Keratinocyte (primary cell): ENCODE measurements around the gene NT5DC2. TPM values are rescaled to one million over a fixed set of nuclear protein-coding genes. Genes with fewer than 3 reads are reported as not detected.

Experiments
- DNase-seq: peaks from one replicate; pipeline ENCODE4 v3.0.0-alpha.2; 2011; ENCODE audit warnings: low read depth, missing footprints, low spot score
- FAIRE-seq: peaks from 2 replicates; lab custom pipeline; 2011; peaks lifted over from hg19 to GRCh38; lab: Jason Lieb, UNC
- H2AFZ ChIP-seq: 2 replicates; pipeline ENCODE4 v1.6.0; 2012; ENCODE audit warnings: low read length, control low read depth, inconsistent platforms; ENCODE audit not compliant: control insufficient read depth
- H3K27ac ChIP-seq: 2 replicates; pipeline ENCODE4 v1.5.1; 2011; ENCODE audit warnings: low read length; ENCODE audit not compliant: control insufficient read depth, insufficient read depth
- H3K27me3 ChIP-seq: 3 replicates; pipeline ENCODE4 v1.6.0; 2011; ENCODE audit warnings: low read length; ENCODE audit not compliant: control insufficient read depth, insufficient read depth; ENCODE audit errors: extremely low read depth
- H3K36me3 ChIP-seq, 2 experiments: 2 replicates in 1 of 2; 3 replicates in 1 of 2; pipeline ENCODE4 v1.5.1; 2011; ENCODE audit warnings: low read length in 2 of 2, mild to moderate bottlenecking in 1 of 2; ENCODE audit not compliant: control insufficient read depth in 2 of 2, insufficient read depth in 2 of 2; ENCODE audit errors: extremely low read depth in 1 of 2
- H3K4me1 ChIP-seq: 3 replicates; pipeline ENCODE4 v1.5.1; 2011; ENCODE audit warnings: low read length; ENCODE audit not compliant: control insufficient read depth, insufficient read depth; ENCODE audit errors: extremely low read depth
- H3K4me2 ChIP-seq: 3 replicates; pipeline ENCODE4 v1.6.0; 2011; ENCODE audit warnings: low read depth, low read length; ENCODE audit not compliant: control insufficient read depth, insufficient read depth; ENCODE audit errors: extremely low read depth
- H3K4me3 ChIP-seq, 3 experiments: fragments of 200-600 bp in 1 of 3; sonication (generic) in 1 of 3; 2 replicates in 2 of 3; 3 replicates in 1 of 3; pipeline ENCODE4 v1.5.1; 2011 to 2016; ENCODE audit warnings: low read length in 3 of 3, mild to moderate bottlenecking in 3 of 3, control low read depth in 2 of 3, inconsistent platforms in 1 of 3, low read depth in 1 of 3, mixed read lengths in 1 of 3, mixed run types in 1 of 3, moderate library complexity in 1 of 3; ENCODE audit not compliant: control insufficient read depth in 2 of 3, insufficient read depth in 2 of 3; ENCODE audit errors: extremely low read depth in 1 of 3
- H3K79me2 ChIP-seq: 2 replicates; pipeline ENCODE4 v1.6.0; 2012; ENCODE audit warnings: low read length; ENCODE audit not compliant: control insufficient read depth, insufficient read depth
- H3K9ac ChIP-seq: 3 replicates; pipeline ENCODE4 v1.6.0; 2011; ENCODE audit warnings: low read length; ENCODE audit not compliant: control insufficient read depth, insufficient read depth; ENCODE audit errors: extremely low read depth
- H3K9me1 ChIP-seq: 3 replicates; pipeline ENCODE4 v1.6.0; 2011; ENCODE audit warnings: low read length; ENCODE audit not compliant: control insufficient read depth, insufficient read depth; ENCODE audit errors: extremely low read depth
- H3K9me3 ChIP-seq: 2 replicates; pipeline ENCODE4 v1.5.1; 2012; ENCODE audit warnings: low read depth, low read length; ENCODE audit not compliant: control insufficient read depth
- H4K20me1 ChIP-seq: 3 replicates; pipeline ENCODE4 v1.6.0; 2011; ENCODE audit warnings: low read length; ENCODE audit not compliant: control insufficient read depth, insufficient read depth; ENCODE audit errors: extremely low read depth
- EZH2 ChIP-seq: IDR thresholded peaks from one replicate; pipeline ENCODE4 v1.6.1; 2012; ENCODE audit warnings: inconsistent platforms, mild to moderate bottlenecking, low read length, moderate library complexity
- dilution Hi-C: fragments of 300-500 bp; cut with MboI; formaldehyde crosslinking; loops from one replicate; pipeline ENCODE4 v1.7.0; 2020; ENCODE audit warnings: low sequenced_read_pairs; ENCODE audit not compliant: extremely low pct_ligation_motif_present
- polyA plus RNA-seq, 5 experiments: library from polyadenylated mRNA; depleted of rRNA in 3 of 5; stranded (reverse) in 3 of 5; stranded (forward) in 1 of 5; unstranded in 1 of 5; fragments of >200 nt; gene quantifications; 1 replicate in 1 of 5; 2 replicates in 3 of 5; 3 replicates in 1 of 5; pipeline versions ENCODE4 v1.2.1 to v1.2.3, GENCODE V29; 2011 to 2012; ENCODE audit warnings: missing spikeins in 2 of 5, low read depth in 1 of 5, low replicate concordance in 1 of 5
- TF ChIP-seq, protein P1 (sequence below), 3 experiments: IDR thresholded peaks in 1 of 3; conservative IDR thresholded peaks in 1 of 3; optimal IDR thresholded peaks in 1 of 3; 2 replicates in 2 of 3; 3 replicates in 1 of 3; pipeline versions ENCODE3 to v1.5.1; 2011; ENCODE audit warnings: low read length in 3 of 3, mild to moderate bottlenecking in 3 of 3, moderate library complexity in 2 of 3, control low read depth in 1 of 3, inconsistent platforms in 1 of 3; ENCODE audit not compliant: insufficient read depth in 2 of 3; ENCODE audit errors: extremely low read depth in 1 of 3

NT5DC2 gene
- polyA plus RNA-seq, 1 donor (not counting 4 experiments of a cell fraction or from before 2014, with no cell fraction given): 54.7 TPM

DNA sequence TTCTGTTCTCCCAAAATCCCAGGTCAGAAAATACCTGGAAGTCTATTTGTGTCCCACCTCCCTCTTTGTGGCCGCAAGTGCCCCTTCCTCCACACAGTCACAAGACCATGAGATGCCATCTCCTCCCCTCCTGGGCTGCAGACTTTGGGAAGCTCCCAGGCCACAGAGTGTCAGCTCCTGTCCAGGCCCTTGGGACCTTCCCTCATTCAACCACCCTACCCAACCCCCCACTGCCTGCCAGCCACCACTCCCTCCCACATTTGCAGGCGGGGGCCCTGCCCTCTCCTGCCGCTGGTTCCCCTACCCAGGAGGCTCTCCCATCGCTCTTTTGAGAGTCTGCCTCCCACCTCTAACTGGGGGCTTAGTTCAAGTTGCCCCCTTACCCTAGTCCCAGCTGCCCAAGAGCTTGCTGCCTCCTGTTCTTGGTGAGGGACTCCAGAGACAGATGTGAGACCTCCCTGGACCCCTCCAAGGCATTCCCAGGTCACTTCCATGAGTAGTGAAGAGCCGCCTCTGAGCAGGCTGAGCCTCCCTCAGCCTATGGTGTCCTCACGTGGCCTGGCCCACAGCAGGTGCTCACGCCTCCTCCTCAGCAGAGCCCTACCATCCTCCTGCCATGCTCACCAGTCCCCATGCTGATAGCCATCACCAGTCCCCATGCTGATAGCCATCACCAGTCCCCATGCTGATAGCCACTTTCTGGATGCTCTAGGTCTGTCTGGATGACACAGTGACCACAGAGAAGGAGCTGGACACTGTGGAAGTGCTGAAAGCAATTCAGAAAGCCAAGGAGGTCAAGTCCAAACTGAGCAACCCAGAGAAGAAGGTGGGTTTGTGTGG is 54.4 kb downstream of the NT5DC2 start:
- no peak for FAIRE-seq
- no peaks in the 10 kb centered on the region for H4K20me1 ChIP-seq

DNA sequence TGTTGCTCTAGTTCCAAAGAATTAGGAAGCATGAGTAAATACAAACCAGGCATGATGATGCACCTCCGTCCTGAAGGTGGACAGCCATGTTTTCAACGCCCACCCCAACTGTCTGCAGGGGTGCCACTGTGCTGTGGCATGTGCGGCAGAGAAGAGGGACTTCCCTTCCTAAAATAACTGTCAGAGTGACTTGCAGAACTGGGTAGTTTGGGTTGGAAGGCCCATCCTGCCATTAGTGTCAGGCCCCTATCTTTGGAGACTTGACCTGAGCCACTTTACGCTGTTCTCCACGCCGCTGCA is 55.9 kb downstream of the NT5DC2 start:
- H3K4me2 ChIP-seq: no peak overlapping the region
- no peaks in the 10 kb centered on the region for H3K9me1 ChIP-seq
- DNase-seq (no peak), FAIRE-seq (no peak)
- H3K4me1 ChIP-seq: no peaks in the 10 kb centered on the region
- no peak overlapping the region for H3K9ac ChIP-seq
- dilution Hi-C loops: no loop called here
- no peak overlapping the region for H3K4me3 ChIP-seq
- H3K27ac ChIP-seq: no peak overlapping the region
- H2AFZ ChIP-seq: no peak overlapping the region
- no peaks in the 10 kb centered on the region for H3K9me3 ChIP-seq
- no peaks in the 10 kb centered on the region for H3K27me3 ChIP-seq
- no peak for TF ChIP-seq EZH2
- TF ChIP-seq, protein P1, sequence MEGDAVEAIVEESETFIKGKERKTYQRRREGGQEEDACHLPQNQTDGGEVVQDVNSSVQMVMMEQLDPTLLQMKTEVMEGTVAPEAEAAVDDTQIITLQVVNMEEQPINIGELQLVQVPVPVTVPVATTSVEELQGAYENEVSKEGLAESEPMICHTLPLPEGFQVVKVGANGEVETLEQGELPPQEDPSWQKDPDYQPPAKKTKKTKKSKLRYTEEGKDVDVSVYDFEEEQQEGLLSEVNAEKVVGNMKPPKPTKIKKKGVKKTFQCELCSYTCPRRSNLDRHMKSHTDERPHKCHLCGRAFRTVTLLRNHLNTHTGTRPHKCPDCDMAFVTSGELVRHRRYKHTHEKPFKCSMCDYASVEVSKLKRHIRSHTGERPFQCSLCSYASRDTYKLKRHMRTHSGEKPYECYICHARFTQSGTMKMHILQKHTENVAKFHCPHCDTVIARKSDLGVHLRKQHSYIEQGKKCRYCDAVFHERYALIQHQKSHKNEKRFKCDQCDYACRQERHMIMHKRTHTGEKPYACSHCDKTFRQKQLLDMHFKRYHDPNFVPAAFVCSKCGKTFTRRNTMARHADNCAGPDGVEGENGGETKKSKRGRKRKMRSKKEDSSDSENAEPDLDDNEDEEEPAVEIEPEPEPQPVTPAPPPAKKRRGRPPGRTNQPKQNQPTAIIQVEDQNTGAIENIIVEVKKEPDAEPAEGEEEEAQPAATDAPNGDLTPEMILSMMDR (optimal IDR thresholded peaks at IDR 0.05 in 1 of 3, IDR thresholded peaks at IDR 0.05 in 1 of 3, conservative IDR thresholded peaks at IDR 0.05 in 1 of 3; ENCODE audit: extremely low read depth in 1 of 3, insufficient read depth in 2 of 3, low read length in 3 of 3): no peak
- H3K36me3 ChIP-seq: peaks cover 65 to 75% of the 10 kb centered on the region in 2 experiments
- no peaks in the 10 kb centered on the region for H4K20me1 ChIP-seq
- H3K79me2 ChIP-seq: no peaks in the 10 kb centered on the region

More for the DNA sequence above, 54.4 kb downstream of the NT5DC2 start:
- no peak overlapping the region for H3K9ac ChIP-seq
- dilution Hi-C loops: no loop called here
- TF ChIP-seq, protein P1 (optimal IDR thresholded peaks at IDR 0.05 in 1 of 3, IDR thresholded peaks at IDR 0.05 in 1 of 3, conservative IDR thresholded peaks at IDR 0.05 in 1 of 3; ENCODE audit: extremely low read depth in 1 of 3, insufficient read depth in 2 of 3, low read length in 3 of 3): no peak
- no peak for TF ChIP-seq EZH2
- H2AFZ ChIP-seq: no peak overlapping the region
- H3K27ac ChIP-seq: no peak overlapping the region
- H3K4me3 ChIP-seq: no peak overlapping the region
- H3K9me1 ChIP-seq: no peaks in the 10 kb centered on the region
- DNase-seq: no peak
- H3K79me2 ChIP-seq: no peaks in the 10 kb centered on the region
- peaks cover 54 to 65% of the 10 kb centered on the region in 2 experiments for H3K36me3 ChIP-seq
- H3K9me3 ChIP-seq: no peaks in the 10 kb centered on the region
- peaks cover 12% of the 10 kb centered on the region for H3K4me1 ChIP-seq
- no peaks in the 10 kb centered on the region for H3K27me3 ChIP-seq
- no peak overlapping the region for H3K4me2 ChIP-seq
